Measurements from ENCODE around the gene MRGPRG.

Gene MRGPRG

GRCh38 chr11:3199537-3200295 lies 18.9 kb downstream of the MRGPRG start:
- Histone ChIP-seq H3K27me3 (ENCODE audit: insufficient read depth, low read length) (no peaks in the 10 kb centered on the region), H3F3A (ENCODE audit: insufficient read depth, low read length) (no peaks in the 10 kb centered on the region), H3K9me3 (ENCODE audit: low read length) (no peaks in the 10 kb centered on the region)

GRCh38 chr11:3198815-3199214 lies 19.8 kb downstream of the MRGPRG start:
- Histone ChIP-seq H3K36me3 (ENCODE audit: insufficient read depth, low read length) (no peaks in the 10 kb centered on the region), H3K9ac (ENCODE audit: low read length) (no peak overlapping the region), H3F3A (ENCODE audit: insufficient read depth, low read length) (no peaks in the 10 kb centered on the region), H3K9me2 (ENCODE audit: low read depth, low read length) (no peaks in the 10 kb centered on the region), H3K27ac (ENCODE audit: low read depth, low read length, poor library complexity, severe bottlenecking) (no peak overlapping the region), H3K9me3 (ENCODE audit: low read length) (no peaks in the 10 kb centered on the region), H3K4me3 (ENCODE audit: low read depth, low read length, poor library complexity, severe bottlenecking) (no peak overlapping the region), H4K20me1 (ENCODE audit: insufficient read depth, low read length) (no peaks in the 10 kb centered on the region), H3K4me2 (ENCODE audit: low read length) (no peak overlapping the region), H3K79me2 (ENCODE audit: insufficient read depth, low read length) (no peaks in the 10 kb centered on the region), H3K4me1 (ENCODE audit: insufficient read depth, low read length, severe bottlenecking) (no peaks in the 10 kb centered on the region), H3K27me3 (ENCODE audit: insufficient read depth, low read length) (no peaks in the 10 kb centered on the region), H2AFZ (ENCODE audit: low read length) (no peak overlapping the region)
- TF ChIP-seq CTCF (IDR thresholded peaks at IDR 0.05; ENCODE audit: low read length) (no peak), EZH2 (IDR thresholded peaks at IDR 0.05; ENCODE audit: borderline replicate concordance, low read length) (no peak)

More at GRCh38 chr11:3199537-3200295, 18.9 kb downstream of the MRGPRG start:
- Histone ChIP-seq H3K9me2 (ENCODE audit: low read depth, low read length) (no peaks in the 10 kb centered on the region), H3K27ac (ENCODE audit: low read depth, low read length, poor library complexity, severe bottlenecking) (no peak overlapping the region), H3K79me2 (ENCODE audit: insufficient read depth, low read length) (no peaks in the 10 kb centered on the region), H2AFZ (ENCODE audit: low read length) (no peak overlapping the region), H3K4me2 (ENCODE audit: low read length) (no peak overlapping the region), H4K20me1 (ENCODE audit: insufficient read depth, low read length) (no peaks in the 10 kb centered on the region), H3K36me3 (ENCODE audit: insufficient read depth, low read length) (no peaks in the 10 kb centered on the region), H3K9ac (ENCODE audit: low read length) (no peak overlapping the region), H3K4me1 (ENCODE audit: insufficient read depth, low read length, severe bottlenecking) (no peaks in the 10 kb centered on the region), H3K4me3 (ENCODE audit: low read depth, low read length, poor library complexity, severe bottlenecking) (no peak overlapping the region)
- no peak for TF ChIP-seq EZH2 (IDR thresholded peaks at IDR 0.05; ENCODE audit: borderline replicate concordance, low read length)
- no peak for TF ChIP-seq CTCF (IDR thresholded peaks at IDR 0.05; ENCODE audit: low read length)

GRCh38 chr11:3197878-3198528 lies 20.6 kb downstream of the MRGPRG start:
- Histone ChIP-seq H3K9me3 (ENCODE audit: low read length) (no peaks in the 10 kb centered on the region), H3K4me2 (ENCODE audit: low read length) (no peak overlapping the region), H3K27me3 (ENCODE audit: insufficient read depth, low read length) (no peaks in the 10 kb centered on the region)

More at GRCh38 chr11:3197878-3198528, 20.6 kb downstream of the MRGPRG start:
- Histone ChIP-seq H3K9ac (ENCODE audit: low read length) (no peak overlapping the region), H3K27ac (ENCODE audit: low read depth, low read length, poor library complexity, severe bottlenecking) (no peak overlapping the region), H3K9me2 (ENCODE audit: low read depth, low read length) (no peaks in the 10 kb centered on the region), H3K4me3 (ENCODE audit: low read depth, low read length, poor library complexity, severe bottlenecking) (no peak overlapping the region), H3K4me1 (ENCODE audit: insufficient read depth, low read length, severe bottlenecking) (no peaks in the 10 kb centered on the region), H4K20me1 (ENCODE audit: insufficient read depth, low read length) (no peaks in the 10 kb centered on the region), H3K36me3 (ENCODE audit: insufficient read depth, low read length) (no peaks in the 10 kb centered on the region), H3F3A (ENCODE audit: insufficient read depth, low read length) (no peaks in the 10 kb centered on the region), H2AFZ (ENCODE audit: low read length) (no peak overlapping the region), H3K79me2 (ENCODE audit: insufficient read depth, low read length) (no peaks in the 10 kb centered on the region)
- TF ChIP-seq EZH2 (IDR thresholded peaks at IDR 0.05; ENCODE audit: borderline replicate concordance, low read length) (no peak), CTCF (IDR thresholded peaks at IDR 0.05; ENCODE audit: low read length) (no peak)
